HuH-7.5 (cell line): ENCODE data around the gene RASSF5.
"Not testable (repeated sequence)": the region's sequence is repeated elsewhere in the genome, so short reads cannot be mapped to it uniquely, and the experiment has no call there.

Source experiments
- DNase-seq: peaks from one replicate; pipeline ENCODE4 v3.0.0; 2011; ENCODE audit warnings: low spot score

RASSF5 gene

GRCh38 chr1:206586501-206587445 is 79.4 kb downstream of the RASSF5 start:
- DNase-seq = no peak

DNA sequence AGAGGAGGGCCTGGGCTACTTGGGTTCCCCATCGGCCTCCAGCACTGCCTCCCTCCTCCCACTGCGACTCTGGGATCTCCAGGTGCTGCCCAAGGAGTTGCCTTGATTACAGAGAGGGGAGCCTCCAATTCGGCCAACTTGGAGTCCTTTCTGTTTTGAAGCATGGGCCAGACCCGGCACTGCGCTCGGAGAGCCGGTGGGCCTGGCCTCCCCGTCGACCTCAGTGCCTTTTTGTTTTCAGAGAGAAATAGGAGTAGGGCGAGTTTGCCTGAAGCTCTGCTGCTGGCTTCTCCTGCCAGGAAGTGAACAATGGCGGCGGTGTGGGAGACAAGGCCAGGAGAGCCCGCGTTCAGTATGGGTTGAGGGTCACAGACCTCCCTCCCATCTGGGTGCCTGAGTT is 80.6 kb downstream of the RASSF5 start:
- DNase-seq = no peak

DNA sequence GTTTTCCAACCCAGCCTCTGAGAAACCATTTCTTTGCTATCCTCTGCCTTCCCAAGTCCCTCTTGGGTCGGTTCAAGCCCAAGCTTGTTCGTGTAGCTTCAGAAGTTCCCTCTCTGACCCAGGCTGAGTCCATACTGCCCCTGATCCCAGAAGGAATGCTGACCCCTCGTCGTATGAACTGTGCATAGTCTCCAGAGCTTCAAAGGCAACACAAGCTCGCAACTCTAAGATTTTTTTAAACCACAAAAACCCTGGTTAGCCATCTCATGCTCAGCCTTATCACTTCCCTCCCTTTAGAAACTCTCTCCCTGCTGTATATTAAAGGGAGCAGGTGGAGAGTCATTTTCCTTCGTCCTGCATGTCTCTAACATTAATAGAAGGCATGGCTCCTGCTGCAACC is 81.2 kb downstream of the RASSF5 start:
- DNase-seq = no peak

GRCh38 chr1:206589206-206589605 is 81.9 kb downstream of the RASSF5 start:
- DNase-seq = no peak

GRCh38 chr1:206590025-206590758 is 82.9 kb downstream of the RASSF5 start:
- DNase-seq = no peak

- no peak for DNase-seq
Measured at GRCh38 chr1:206591226-206591625, 83.9 kb downstream of the RASSF5 start.

DNA sequence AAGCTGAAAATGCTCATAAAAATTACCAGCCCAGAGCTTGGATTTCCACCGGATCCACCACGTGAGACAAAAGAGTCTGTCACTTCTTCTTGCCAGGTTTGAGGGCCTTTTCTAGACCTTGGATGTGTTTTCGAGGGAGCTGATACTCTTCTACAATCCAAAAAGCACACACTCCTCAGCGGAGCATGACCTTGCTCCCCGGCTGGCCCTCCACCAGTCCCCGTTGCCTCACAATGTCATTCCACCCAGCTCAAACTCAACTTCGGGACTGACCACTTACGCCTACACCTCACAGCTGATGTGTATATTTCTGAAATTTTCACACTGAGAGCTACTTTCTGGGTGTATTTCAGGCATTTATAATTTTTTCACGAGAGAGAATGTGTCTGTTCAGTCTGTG is 84.4 kb downstream of the RASSF5 start:
- DNase-seq = no peak

- no peak for DNase-seq
Measured at GRCh38 chr1:206593351-206593925, 86.1 kb downstream of the RASSF5 start.

- no peak for DNase-seq
Measured at GRCh38 chr1:206595581-206596318, 88.4 kb downstream of the RASSF5 start.

GRCh38 chr1:206596319-206596666 is 89.0 kb downstream of the RASSF5 start:
- no peak for DNase-seq

GRCh38 chr1:206600527-206600926 is 93.2 kb downstream of the RASSF5 start:
- no peak for DNase-seq

DNA sequence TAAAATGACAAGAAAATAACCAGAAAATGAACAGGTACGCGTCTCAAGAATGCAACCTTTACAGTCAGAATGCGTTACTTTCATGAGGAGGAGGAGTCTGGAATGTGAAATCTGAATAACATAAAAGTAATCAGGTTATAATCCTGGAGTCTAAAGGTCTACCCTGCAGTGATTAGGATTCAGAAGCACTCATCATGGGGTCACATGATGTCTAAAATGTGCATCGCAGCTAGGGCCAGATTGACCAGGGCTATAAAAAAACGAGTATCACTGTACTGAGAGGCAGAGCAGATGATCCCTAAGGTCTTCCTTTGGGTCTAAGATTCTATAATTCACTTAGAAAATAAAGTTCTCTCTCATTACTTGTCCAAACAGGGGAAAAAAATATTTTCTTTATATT is 97.5 kb downstream of the RASSF5 start:
- DNase-seq = no peak

DNA sequence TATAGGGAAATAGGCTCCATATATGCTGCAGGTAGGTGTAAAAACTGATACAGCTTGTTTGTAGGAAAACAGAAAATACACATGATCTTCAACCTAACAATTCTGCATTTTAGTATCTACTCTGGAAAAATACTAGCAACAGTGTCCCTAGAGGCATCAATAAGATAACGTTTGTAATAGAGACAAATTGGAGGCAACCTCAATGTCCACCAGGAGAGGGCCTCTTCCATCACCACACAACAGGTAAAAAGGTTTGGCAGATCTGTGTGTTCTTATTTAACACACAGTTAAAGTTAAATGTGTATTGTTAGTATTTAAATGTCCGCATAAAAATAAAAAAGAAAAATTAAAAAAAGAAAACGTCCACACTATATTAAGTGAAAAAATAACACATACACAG is 99.5 kb downstream of the RASSF5 start:
- peak; percentile 44 for DNase-seq

- no peak for DNase-seq
Measured at GRCh38 chr1:206608108-206608698, 100.9 kb downstream of the RASSF5 start.

DNA sequence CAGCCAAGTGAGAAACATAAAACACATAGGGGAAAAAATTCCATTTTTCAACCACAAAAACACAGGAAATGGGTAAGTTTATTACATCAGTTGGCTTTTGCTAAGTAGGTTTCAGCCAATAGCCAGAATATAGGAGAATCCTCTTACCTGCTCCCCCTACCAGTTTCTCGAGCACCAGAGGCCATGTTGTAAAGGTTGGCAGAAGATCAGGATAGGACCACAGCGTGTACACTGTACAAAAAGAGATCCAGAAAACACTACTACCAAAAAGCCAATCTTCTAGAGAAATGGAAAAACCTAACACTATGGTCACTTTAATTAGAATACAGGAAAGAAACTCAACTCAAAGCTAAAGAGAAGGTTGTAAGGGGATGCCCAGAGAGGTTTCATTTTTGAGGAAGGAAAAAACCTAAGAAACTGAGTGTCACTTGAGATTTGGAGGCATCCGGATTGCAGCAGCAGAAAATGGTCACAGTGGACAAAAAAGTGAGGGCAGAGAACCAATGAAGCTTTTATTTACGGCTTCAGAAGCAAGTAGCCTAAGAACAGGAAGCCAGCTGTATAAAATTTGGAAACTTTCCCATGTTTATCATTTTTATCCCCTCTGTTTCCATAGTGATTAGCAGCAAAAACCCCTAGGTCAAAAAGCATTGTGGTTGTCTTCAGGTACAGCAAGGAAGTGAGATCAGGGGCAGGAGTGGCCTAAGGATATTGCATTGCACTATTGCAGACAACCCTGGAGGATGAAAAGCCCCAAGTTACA is 102.1 kb downstream of the RASSF5 start:
- DNase-seq = no peak

DNA sequence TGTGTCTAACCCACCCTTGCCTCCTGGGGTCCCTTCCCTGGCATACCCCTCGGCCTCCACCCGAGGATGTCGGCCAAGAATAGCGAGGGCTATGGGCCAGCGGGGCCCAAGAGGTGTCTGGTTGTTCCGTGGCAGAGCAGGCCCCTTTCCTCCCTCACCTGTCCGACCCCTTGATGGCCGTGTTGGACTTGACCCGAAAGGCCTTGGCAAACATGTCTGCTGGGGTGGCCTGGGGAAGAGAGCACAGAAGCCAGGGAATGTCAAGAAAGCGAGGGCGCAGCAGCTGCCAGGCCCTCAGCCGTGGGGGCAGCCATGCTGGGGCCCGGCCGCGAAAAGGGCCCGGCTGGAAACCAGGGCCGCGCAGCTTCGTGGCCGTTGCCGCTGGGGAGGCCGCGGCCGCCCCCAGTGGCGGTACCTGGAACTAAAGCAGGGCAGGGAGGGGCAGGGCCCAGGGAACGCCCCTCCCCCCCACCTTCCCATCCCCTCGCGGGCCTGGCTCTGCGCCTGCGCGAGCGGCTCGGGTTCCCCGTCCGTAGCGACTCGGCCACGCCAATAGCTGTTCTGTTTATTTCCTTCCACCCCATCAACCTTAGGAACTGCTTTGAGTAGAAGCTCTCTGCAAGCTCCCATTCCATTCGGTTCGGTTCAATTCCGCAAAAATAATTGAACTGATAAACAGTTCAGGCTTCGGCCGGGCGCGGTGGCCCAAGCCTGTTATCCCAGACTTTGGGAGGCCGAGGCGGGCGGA is 105.0 kb downstream of the RASSF5 start, which contains the start of gene EIF2D:
TSS of gene EIF2D (minus strand) at position 337 of the 748 bp plus-strand sequence. CDS start at position 214, 123 bp downstream.
- peak; percentile 94 for DNase-seq

DNA sequence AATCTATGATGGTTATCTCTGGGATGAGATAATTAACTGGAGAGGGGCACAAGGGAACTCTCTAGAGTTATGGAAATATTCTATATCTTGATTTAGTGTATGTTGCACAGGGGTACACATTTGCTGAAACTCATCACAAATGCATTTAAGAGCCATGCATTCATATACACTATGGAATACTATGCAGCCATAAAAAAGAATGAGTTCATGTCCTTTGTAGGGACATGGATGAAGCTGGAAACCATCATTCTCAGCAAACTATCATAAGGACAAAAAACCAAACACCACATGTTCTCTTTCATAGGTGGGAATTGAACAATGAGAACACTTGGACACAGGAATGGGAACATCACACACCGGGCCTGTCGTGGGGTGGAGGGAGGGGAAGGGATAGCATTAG is 119.1 kb downstream of the RASSF5 start:
- not testable (repeated sequence) for DNase-seq

- no peak for DNase-seq
Measured at GRCh38 chr1:206628916-206629315, 121.6 kb downstream of the RASSF5 start.

DNA sequence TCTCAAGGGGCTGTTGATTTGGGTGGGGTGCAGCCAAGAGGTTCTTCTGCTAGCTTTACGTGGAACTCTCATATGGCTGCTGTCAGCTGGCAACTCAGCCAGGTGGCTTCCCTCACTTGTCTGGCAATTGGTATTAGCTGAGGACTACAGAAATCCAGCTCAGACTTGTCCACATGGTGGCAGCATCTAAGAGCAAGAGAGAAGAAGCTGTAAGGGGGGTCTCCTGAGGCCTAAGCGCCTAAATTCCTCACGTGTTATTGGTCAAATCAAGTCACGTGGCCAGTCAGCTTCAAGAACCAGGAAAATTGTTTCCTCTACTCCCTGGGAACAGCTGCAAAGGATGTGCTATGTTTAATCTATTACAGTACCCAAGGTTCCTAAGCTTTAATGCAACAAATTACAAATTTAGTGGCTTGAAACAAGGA is 123.8 kb downstream of the RASSF5 start:
- peak; percentile 33 for DNase-seq

- no peak for DNase-seq
Measured at GRCh38 chr1:206633708-206634121, 126.4 kb downstream of the RASSF5 start.
